Keratinocyte (primary cell): Measurements from ENCODE around the gene CASP7.
"Not testable (repeated sequence)": the region's sequence is repeated elsewhere in the genome, so short reads cannot be mapped to it uniquely, and the experiment has no call there.

Experiments used
- EZH2 ChIP-seq: IDR thresholded peaks from one replicate; pipeline ENCODE4 v1.6.1; 2012; ENCODE audit warnings: inconsistent platforms, mild to moderate bottlenecking, low read length, moderate library complexity
- TF ChIP-seq, protein P1 (sequence below), 3 experiments: IDR thresholded peaks in 1 of 3; conservative IDR thresholded peaks in 1 of 3; optimal IDR thresholded peaks in 1 of 3; 2 replicates in 2 of 3; 3 replicates in 1 of 3; pipeline versions ENCODE3 to v1.5.1; 2011; ENCODE audit warnings: low read length in 3 of 3, mild to moderate bottlenecking in 3 of 3, moderate library complexity in 2 of 3, control low read depth in 1 of 3, inconsistent platforms in 1 of 3; ENCODE audit not compliant: insufficient read depth in 2 of 3; ENCODE audit errors: extremely low read depth in 1 of 3

DNA sequence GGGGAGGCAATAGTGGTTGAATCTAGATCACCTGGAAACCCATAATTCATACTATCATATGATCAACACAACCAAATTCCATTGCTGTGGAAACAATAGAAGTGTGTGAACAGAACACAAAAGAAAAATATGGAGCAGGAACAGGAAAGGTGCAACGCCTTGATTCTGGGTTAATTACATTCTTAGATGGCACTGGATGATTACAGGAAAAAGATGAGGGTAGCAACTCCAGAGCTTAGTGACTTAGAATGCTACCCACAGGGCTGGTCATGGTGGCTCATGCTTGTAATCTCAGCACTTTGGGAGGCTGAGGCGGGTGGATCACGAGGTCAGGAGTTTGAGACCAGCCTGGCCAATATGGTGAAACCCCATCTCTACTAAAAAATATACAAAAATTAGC lies 91.4 kb downstream of the CASP7 start:
- TF ChIP-seq, protein P1, sequence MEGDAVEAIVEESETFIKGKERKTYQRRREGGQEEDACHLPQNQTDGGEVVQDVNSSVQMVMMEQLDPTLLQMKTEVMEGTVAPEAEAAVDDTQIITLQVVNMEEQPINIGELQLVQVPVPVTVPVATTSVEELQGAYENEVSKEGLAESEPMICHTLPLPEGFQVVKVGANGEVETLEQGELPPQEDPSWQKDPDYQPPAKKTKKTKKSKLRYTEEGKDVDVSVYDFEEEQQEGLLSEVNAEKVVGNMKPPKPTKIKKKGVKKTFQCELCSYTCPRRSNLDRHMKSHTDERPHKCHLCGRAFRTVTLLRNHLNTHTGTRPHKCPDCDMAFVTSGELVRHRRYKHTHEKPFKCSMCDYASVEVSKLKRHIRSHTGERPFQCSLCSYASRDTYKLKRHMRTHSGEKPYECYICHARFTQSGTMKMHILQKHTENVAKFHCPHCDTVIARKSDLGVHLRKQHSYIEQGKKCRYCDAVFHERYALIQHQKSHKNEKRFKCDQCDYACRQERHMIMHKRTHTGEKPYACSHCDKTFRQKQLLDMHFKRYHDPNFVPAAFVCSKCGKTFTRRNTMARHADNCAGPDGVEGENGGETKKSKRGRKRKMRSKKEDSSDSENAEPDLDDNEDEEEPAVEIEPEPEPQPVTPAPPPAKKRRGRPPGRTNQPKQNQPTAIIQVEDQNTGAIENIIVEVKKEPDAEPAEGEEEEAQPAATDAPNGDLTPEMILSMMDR (optimal IDR thresholded peaks at IDR 0.05 in 1 of 3, IDR thresholded peaks at IDR 0.05 in 1 of 3, conservative IDR thresholded peaks at IDR 0.05 in 1 of 3; ENCODE audit: extremely low read depth in 1 of 3, insufficient read depth in 2 of 3, low read length in 3 of 3): not testable (repeated sequence)
- TF ChIP-seq EZH2: not testable (repeated sequence)
